H9 (cell line): ENCODE data around the gene SYTL1. TPM values are rescaled to one million over a fixed set of nuclear protein-coding genes. Genes with fewer than 3 reads are reported as not detected.
A peak's percentile ranks its signal among the peaks of the same experiment; 100 is the strongest.

Source experiments
- DNase-seq: peaks from one replicate; pipeline ENCODE4 v3.0.0-alpha.2; 2017
- H2AFZ ChIP-seq: one replicate; pipeline ENCODE4 v1.6.1; 2013; ENCODE audit warnings: mild to moderate bottlenecking, low read length, control low read depth, moderate library complexity
- H2AK5ac ChIP-seq: 2 replicates; pipeline ENCODE4 v1.6.1; 2013; ENCODE audit warnings: low read length, control low read depth, mixed read lengths; ENCODE audit not compliant: insufficient read length
- H2BK120ac ChIP-seq: one replicate; pipeline ENCODE4 v1.6.1; 2013; ENCODE audit warnings: low read depth, mild to moderate bottlenecking, low read length, control low read depth, inconsistent platforms; ENCODE audit not compliant: poor library complexity, severe bottlenecking
- H2BK12ac ChIP-seq: 2 replicates; pipeline ENCODE4 v1.6.1; 2013; ENCODE audit warnings: low read length, control low read depth, mixed read lengths, low read depth; ENCODE audit not compliant: insufficient read length
- H2BK15ac ChIP-seq: 2 replicates; pipeline ENCODE4 v1.6.1; 2013; ENCODE audit warnings: low read depth, low read length, control low read depth
- H2BK20ac ChIP-seq: one replicate; pipeline ENCODE4 v1.6.1; 2013; ENCODE audit warnings: low read depth, mild to moderate bottlenecking, low read length, control low read depth, inconsistent platforms; ENCODE audit not compliant: poor library complexity, severe bottlenecking
- H2BK5ac ChIP-seq: 2 replicates; pipeline ENCODE4 v1.6.1; 2013; ENCODE audit warnings: low read length, control low read depth, mixed read lengths; ENCODE audit not compliant: insufficient read length
- H3K14ac ChIP-seq: 2 replicates; pipeline ENCODE4 v1.6.1; 2013; ENCODE audit warnings: low read length, control low read depth; ENCODE audit not compliant: insufficient read depth
- H3K18ac ChIP-seq: 2 replicates; pipeline ENCODE4 v1.6.1; 2013; ENCODE audit warnings: low read depth, mild to moderate bottlenecking, mixed read lengths, low read length, control low read depth; ENCODE audit not compliant: insufficient read length
- H3K23ac ChIP-seq: 2 replicates; pipeline ENCODE4 v1.6.1; 2013; ENCODE audit warnings: low read length, control low read depth, mixed read lengths, low read depth; ENCODE audit not compliant: insufficient read length
- H3K23me2 ChIP-seq: 2 replicates; pipeline ENCODE4 v1.6.1; 2013; ENCODE audit warnings: low read depth, mild to moderate bottlenecking, mixed read lengths, low read length, control low read depth; ENCODE audit not compliant: insufficient read length, poor library complexity, severe bottlenecking
- H3K27ac ChIP-seq: 2 replicates; pipeline ENCODE4 v1.5.1; 2013; ENCODE audit warnings: low read length, control low read depth, mixed read lengths, low read depth; ENCODE audit not compliant: insufficient read length
- H3K27me3 ChIP-seq: 2 replicates; pipeline ENCODE4 v1.6.1; 2013; ENCODE audit warnings: low read length, control low read depth, inconsistent platforms; ENCODE audit not compliant: insufficient read depth
- H3K4ac ChIP-seq: 2 replicates; pipeline ENCODE4 v1.6.1; 2013; ENCODE audit warnings: low read depth, mild to moderate bottlenecking, control low read depth, inconsistent platforms, low read length, moderate library complexity
- H3K4me1 ChIP-seq: 2 replicates; pipeline ENCODE4 v1.6.1; 2013; ENCODE audit warnings: low read length, control low read depth, inconsistent platforms; ENCODE audit not compliant: insufficient read depth
- H3K4me2 ChIP-seq: 2 replicates; pipeline ENCODE4 v1.6.1; 2013; ENCODE audit warnings: low read length, control low read depth, mixed read lengths; ENCODE audit not compliant: insufficient read length, insufficient read depth
- H3K56ac ChIP-seq: 2 replicates; pipeline ENCODE4 v1.6.1; 2013; ENCODE audit warnings: low read depth, mild to moderate bottlenecking, mixed read lengths, low read length, control low read depth; ENCODE audit not compliant: insufficient read length
- H3K79me1 ChIP-seq: 2 replicates; pipeline ENCODE4 v1.6.1; 2013; ENCODE audit warnings: low read depth, mild to moderate bottlenecking, moderate library complexity, low read length, control low read depth, inconsistent platforms; ENCODE audit not compliant: insufficient read depth, poor library complexity, severe bottlenecking
- H3K79me2 ChIP-seq: 2 replicates; pipeline ENCODE4 v1.6.1; 2013; ENCODE audit warnings: low read length, control low read depth, inconsistent platforms; ENCODE audit not compliant: insufficient read depth
- H3K9ac ChIP-seq: 2 replicates; pipeline ENCODE4 v1.6.1; 2013; ENCODE audit warnings: low read length, control low read depth, mixed read lengths; ENCODE audit not compliant: insufficient read length; ENCODE audit errors: extremely low read depth
- H3K9me3 ChIP-seq: one replicate; pipeline ENCODE4 v1.6.1; 2013; ENCODE audit warnings: low read depth, low read length, inconsistent platforms; ENCODE audit not compliant: control insufficient read depth
- H3T11ph ChIP-seq: one replicate; pipeline ENCODE4 v1.6.1; 2013; ENCODE audit warnings: mild to moderate bottlenecking, low read length, control low read depth, inconsistent platforms
- H4K20me1 ChIP-seq: one replicate; pipeline ENCODE4 v1.6.1; 2013; ENCODE audit not compliant: control insufficient read depth, insufficient read length, insufficient read depth
- H4K5ac ChIP-seq: 2 replicates; pipeline ENCODE4 v1.6.1; 2013; ENCODE audit warnings: low read depth, mild to moderate bottlenecking, mixed read lengths, low read length, control low read depth; ENCODE audit not compliant: insufficient read length
- H4K8ac ChIP-seq: replicated peaks from 2 replicates; pipeline ENCODE4 v1.6.1; 2013; ENCODE audit warnings: low read length, control low read depth, mixed read lengths, low read depth; ENCODE audit not compliant: insufficient read length
- H4K91ac ChIP-seq: 2 replicates; pipeline ENCODE4 v1.6.1; 2013; ENCODE audit warnings: low read depth, mild to moderate bottlenecking, moderate library complexity, mixed read lengths, low read length, control low read depth; ENCODE audit not compliant: insufficient read length
- H3K27ac Mint-ChIP-seq, 3 experiments: 2 replicates in 2 of 3; 3 replicates in 1 of 3; pipeline ENCODE4 v1.8.0; 2020 to 2021; ENCODE audit warnings: mixed read lengths in 3 of 3, mild to moderate bottlenecking in 1 of 3, moderate library complexity in 1 of 3
- H3K27me3 Mint-ChIP-seq: 2 replicates; pipeline ENCODE4 v1.8.0; 2021; ENCODE audit warnings: low read depth, mild to moderate bottlenecking, moderate library complexity, mixed read lengths
- H3K36me3 Mint-ChIP-seq, 3 experiments: 2 replicates in 2 of 3; 3 replicates in 1 of 3; pipeline ENCODE4 v1.8.0; 2020 to 2021; ENCODE audit warnings: low read depth in 3 of 3, mixed read lengths in 3 of 3; ENCODE audit not compliant: insufficient read depth in 1 of 3
- H3K4me1 Mint-ChIP-seq, 2 experiments: 2 replicates each; pipeline ENCODE4 v1.8.0; 2020; ENCODE audit warnings: mixed read lengths in 2 of 2
- H3K4me3 Mint-ChIP-seq, 2 experiments: 2 replicates in 1 of 2; 3 replicates in 1 of 2; pipeline ENCODE4 v1.8.0; 2020 to 2021; ENCODE audit warnings: mild to moderate bottlenecking in 2 of 2, mixed read lengths in 2 of 2, moderate library complexity in 1 of 2
- H3K9me3 Mint-ChIP-seq, 2 experiments: 2 replicates in 1 of 2; 3 replicates in 1 of 2; pipeline ENCODE4 v1.8.0; 2020; ENCODE audit warnings: mild to moderate bottlenecking in 2 of 2, mixed read lengths in 2 of 2, moderate library complexity in 1 of 2
- WGBS: extraction: QIAGEN DNeasy Blood & Tissue Kit; methylation state at CpG from one replicate; pipeline ENCODE4 v1.1.7; 2013; ENCODE audit warnings: missing lambda C conversion rate, low lambda C conversion rate, mixed read lengths; ENCODE audit not compliant: insufficient read length; ENCODE audit errors: extremely low coverage; 5-methylcytosine and 5-hydroxymethylcytosine counted together
- total RNA-seq: library from RNA; stranded (reverse); gene quantifications from 2 replicates; pipeline ENCODE4 v1.2.1, GENCODE V29; 2021
- TF ChIP-seq, protein P1 (sequence below): fragments of 200-600 bp; sonication (generic); conservative IDR thresholded peaks from 3 replicates; pipeline ENCODE4 v1.8.0; 2021; ENCODE audit warnings: antibody characterized with exemption, mild to moderate bottlenecking

The SYTL1 gene
- total RNA-seq, 1 experiment from 2014 or later, result 12.0 TPM

- Histone ChIP-seq H3K79me2 (no peaks in the 10 kb centered on the region), H2AFZ (no peak overlapping the region), H3K14ac (no peak overlapping the region), H4K8ac (no peak overlapping the region), H3K56ac (no peak overlapping the region), H2BK15ac (no peak overlapping the region), H2BK120ac (no peak overlapping the region), H2BK12ac (no peak overlapping the region), H3K23me2 (no peaks in the 10 kb centered on the region), H4K91ac (no peak overlapping the region), H3K79me1 (no peaks in the 10 kb centered on the region), H4K5ac (no peak overlapping the region), H2AK5ac (no peak overlapping the region), H3K4me2 (no peak overlapping the region), H4K20me1 (no peaks in the 10 kb centered on the region), H3K4me1 (peaks cover 15% of the 10 kb centered on the region), H3K9me3 (no peaks in the 10 kb centered on the region), H2BK20ac (no peak overlapping the region), H3T11ph (no peak overlapping the region), H3K27ac (no peak overlapping the region), H3K23ac (no peak overlapping the region), H3K4ac (no peak overlapping the region), H3K18ac (no peak overlapping the region), H2BK5ac (no peak overlapping the region), H3K27me3 (no peaks in the 10 kb centered on the region), H3K9ac (no peak overlapping the region)
- TF ChIP-seq, protein P1, sequence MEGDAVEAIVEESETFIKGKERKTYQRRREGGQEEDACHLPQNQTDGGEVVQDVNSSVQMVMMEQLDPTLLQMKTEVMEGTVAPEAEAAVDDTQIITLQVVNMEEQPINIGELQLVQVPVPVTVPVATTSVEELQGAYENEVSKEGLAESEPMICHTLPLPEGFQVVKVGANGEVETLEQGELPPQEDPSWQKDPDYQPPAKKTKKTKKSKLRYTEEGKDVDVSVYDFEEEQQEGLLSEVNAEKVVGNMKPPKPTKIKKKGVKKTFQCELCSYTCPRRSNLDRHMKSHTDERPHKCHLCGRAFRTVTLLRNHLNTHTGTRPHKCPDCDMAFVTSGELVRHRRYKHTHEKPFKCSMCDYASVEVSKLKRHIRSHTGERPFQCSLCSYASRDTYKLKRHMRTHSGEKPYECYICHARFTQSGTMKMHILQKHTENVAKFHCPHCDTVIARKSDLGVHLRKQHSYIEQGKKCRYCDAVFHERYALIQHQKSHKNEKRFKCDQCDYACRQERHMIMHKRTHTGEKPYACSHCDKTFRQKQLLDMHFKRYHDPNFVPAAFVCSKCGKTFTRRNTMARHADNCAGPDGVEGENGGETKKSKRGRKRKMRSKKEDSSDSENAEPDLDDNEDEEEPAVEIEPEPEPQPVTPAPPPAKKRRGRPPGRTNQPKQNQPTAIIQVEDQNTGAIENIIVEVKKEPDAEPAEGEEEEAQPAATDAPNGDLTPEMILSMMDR, result no peak
- peak overlapping the region in 1 of 3 experiments; percentile 43; a peak in 2 of 7 replicates for H3K27ac Mint-ChIP-seq
- H3K36me3 Mint-ChIP-seq, result peaks cover 0 to 10% (median 4%) of the 10 kb centered on the region in 3 experiments; a peak in 4 of 7 replicates
- peaks cover 47 to 61% of the 10 kb centered on the region in 2 experiments for H3K4me1 Mint-ChIP-seq
- no peak for DNase-seq
- no peaks in the 10 kb centered on the region for H3K9me3 Mint-ChIP-seq
- no peaks in the 10 kb centered on the region for H3K27me3 Mint-ChIP-seq
- H3K4me3 Mint-ChIP-seq, result no peak overlapping the region; a peak in 1 of 5 replicates
- no CpG with 5 or more reads among the region's 15 CpGs for WGBS
Measured at GRCh38 chr1:27303509-27303908, 38.3 kb upstream of the SYTL1 start.
